ENCODE data around the gene ADAM11. TPM values are rescaled to one million over a fixed set of nuclear protein-coding genes. Genes with fewer than 3 reads are reported as not detected.

Gene ADAM11, protein sequence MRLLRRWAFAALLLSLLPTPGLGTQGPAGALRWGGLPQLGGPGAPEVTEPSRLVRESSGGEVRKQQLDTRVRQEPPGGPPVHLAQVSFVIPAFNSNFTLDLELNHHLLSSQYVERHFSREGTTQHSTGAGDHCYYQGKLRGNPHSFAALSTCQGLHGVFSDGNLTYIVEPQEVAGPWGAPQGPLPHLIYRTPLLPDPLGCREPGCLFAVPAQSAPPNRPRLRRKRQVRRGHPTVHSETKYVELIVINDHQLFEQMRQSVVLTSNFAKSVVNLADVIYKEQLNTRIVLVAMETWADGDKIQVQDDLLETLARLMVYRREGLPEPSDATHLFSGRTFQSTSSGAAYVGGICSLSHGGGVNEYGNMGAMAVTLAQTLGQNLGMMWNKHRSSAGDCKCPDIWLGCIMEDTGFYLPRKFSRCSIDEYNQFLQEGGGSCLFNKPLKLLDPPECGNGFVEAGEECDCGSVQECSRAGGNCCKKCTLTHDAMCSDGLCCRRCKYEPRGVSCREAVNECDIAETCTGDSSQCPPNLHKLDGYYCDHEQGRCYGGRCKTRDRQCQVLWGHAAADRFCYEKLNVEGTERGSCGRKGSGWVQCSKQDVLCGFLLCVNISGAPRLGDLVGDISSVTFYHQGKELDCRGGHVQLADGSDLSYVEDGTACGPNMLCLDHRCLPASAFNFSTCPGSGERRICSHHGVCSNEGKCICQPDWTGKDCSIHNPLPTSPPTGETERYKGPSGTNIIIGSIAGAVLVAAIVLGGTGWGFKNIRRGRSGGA
- total RNA-seq: 19.4 TPM

GRCh38 chr17:44758414-44759085 lies at the start of gene ADAM11:
Gene ADAM11 (plus strand): TSS chr17:44758988. CDS start chr17:44759200, 212 bp downstream.

GRCh38 chr17:44829523-44830358 lies 71.0 kb downstream of the ADAM11 start, which contains the start of gene GJC1:
Gene GJC1 (minus strand): TSS chr17:44830287. CDS start chr17:44805817, 24,470 bp downstream.

Other genes with a start within 250 kb of the ADAM11 start
- gene FZD2, start 201.5 kb upstream of the ADAM11 start, total RNA-seq: 15.1 TPM
- gene MEIOC, start 102.5 kb upstream of the ADAM11 start, total RNA-seq: 1.5 TPM
- 34.0 TPM for gene CCDC43, start 69.2 kb upstream of the ADAM11 start, total RNA-seq
- gene DBF4B, start 50.3 kb upstream of the ADAM11 start, total RNA-seq: 13.0 TPM
- 34.3 TPM for gene GJC1, start 71.3 kb downstream of the ADAM11 start, total RNA-seq
- gene HIGD1B, start 88.9 kb downstream of the ADAM11 start, total RNA-seq: not detected
- 143 TPM for gene EFTUD2, start 140.5 kb downstream of the ADAM11 start, total RNA-seq
- 90.3 TPM for gene GFAP, start 156.5 kb downstream of the ADAM11 start, total RNA-seq
- gene KIF18B, start 188.8 kb downstream of the ADAM11 start, total RNA-seq: 3.0 TPM
- gene C1QL1, start 209.3 kb downstream of the ADAM11 start, total RNA-seq: 11.7 TPM